ENCODE data around the gene RHEB.

RHEB gene

DNA sequence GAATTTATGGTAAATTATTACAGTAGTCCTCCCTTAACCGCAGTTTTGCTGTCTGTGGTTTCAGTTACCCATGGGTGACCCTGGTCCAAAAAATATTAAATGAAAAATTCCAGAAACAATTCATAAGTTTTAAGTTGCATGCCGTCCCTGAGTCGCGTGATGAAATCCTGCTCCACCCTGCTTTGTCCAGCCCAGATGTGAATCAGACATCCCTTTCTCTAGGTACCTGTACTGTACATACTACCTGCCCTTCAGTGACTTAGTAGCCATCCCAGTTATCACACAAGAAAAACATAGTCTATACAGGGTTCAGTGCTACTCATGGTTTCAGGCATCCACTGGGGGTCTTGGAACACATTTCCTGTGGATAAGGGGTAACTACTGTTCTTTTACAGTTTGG lies 20.5 kb upstream of the RHEB start:
- no peak for TF ChIP-seq ZBTB7A (IDR thresholded peaks at IDR 0.05; ENCODE audit: low read depth)
- no peak for TF ChIP-seq EP300 (IDR thresholded peaks at IDR 0.05; ENCODE audit: borderline replicate concordance)

DNA sequence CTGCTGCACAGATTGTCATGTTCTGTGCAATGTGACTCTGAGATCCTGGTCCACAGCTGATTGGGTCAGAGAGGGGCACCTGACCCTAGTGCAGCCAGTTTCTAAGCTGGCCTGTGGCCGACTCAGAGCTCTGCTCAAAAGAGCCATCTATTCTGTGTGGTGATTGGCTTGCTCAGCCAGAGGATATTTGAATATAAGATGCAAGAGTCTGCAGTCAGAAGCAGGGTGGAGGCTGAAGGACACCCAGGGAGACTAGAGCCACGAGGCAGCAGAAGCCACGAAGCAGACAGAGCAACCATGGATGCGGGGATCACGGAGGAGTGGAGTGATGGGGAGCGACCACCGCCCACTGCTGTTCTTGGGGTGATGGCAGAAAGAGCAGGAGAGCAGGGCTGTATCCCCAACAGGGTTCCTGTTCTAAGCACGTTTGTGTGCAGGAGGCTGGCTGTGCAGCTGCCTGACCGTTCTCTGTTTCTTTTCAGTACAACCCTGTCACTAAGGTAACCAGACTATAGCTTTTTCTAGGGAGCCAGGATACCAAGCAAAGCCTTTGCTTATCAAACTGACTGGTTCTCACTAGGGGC lies 19.5 kb upstream of the RHEB start:
- TF ChIP-seq FOXM1 (IDR thresholded peaks at IDR 0.05; ENCODE audit: borderline replicate concordance, low read depth) (no peak), USF1 (IDR thresholded peaks at IDR 0.05) (peak; percentile 91), MAX (IDR thresholded peaks at IDR 0.05) (peak; percentile 91)

DNA sequence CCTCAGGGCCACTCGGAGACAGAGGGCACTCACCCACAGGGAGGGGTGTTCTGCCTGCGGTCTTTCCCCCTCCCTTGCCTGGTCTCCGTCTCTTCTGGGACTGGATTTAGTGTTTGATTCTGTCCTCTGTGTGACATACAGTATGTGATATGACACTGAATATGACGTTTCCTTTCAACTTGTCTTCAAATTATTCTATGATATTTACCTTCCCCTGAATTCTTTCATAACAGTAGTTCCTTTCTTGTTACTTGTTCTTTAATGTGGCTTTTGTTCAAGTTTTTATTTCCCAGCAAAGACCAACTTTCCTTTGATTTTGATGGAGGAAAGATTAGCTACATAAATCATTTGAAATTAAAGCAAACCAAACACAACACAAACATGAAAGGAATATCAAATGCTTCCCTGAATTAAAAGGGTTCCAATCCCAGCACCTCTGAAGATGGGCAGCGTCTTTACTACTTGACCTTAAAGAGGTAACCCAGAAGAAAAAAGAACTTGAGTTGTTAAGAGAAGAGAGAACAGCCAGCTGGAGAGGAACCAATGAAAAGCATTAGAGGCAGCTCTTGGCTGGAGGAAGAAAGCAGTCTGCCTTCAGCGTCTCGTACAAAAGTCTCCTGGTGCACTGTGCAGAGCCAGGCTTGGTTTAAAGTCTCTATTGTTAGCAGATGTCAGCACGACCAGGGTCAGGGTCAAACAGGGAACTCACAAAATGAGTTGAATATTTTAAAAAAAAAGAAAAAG lies 18.3 kb upstream of the RHEB start:
- no peak for TF ChIP-seq CREB1 (IDR thresholded peaks at IDR 0.05; ENCODE audit: low read depth)
- no peak for TF ChIP-seq TEAD4 (IDR thresholded peaks at IDR 0.05)
- TF ChIP-seq USF1 (IDR thresholded peaks at IDR 0.05), result no peak
- no peak for TF ChIP-seq EGR1 (IDR thresholded peaks at IDR 0.05)
- TF ChIP-seq EP300 (IDR thresholded peaks at IDR 0.05; ENCODE audit: borderline replicate concordance), result no peak
- TF ChIP-seq TCF12 (IDR thresholded peaks at IDR 0.05; ENCODE audit: low read depth), result no peak
- TF ChIP-seq FOXM1 (IDR thresholded peaks at IDR 0.05; ENCODE audit: borderline replicate concordance, low read depth), result no peak
- TF ChIP-seq ZBTB7A (IDR thresholded peaks at IDR 0.05; ENCODE audit: low read depth), result no peak
- TF ChIP-seq RAD21 (IDR thresholded peaks at IDR 0.05; ENCODE audit: low read depth), result no peak
- no peak for TF ChIP-seq NFIC (IDR thresholded peaks at IDR 0.05)
- TF ChIP-seq CEBPB (IDR thresholded peaks at IDR 0.05), result no peak
- no peak for TF ChIP-seq YY1 (IDR thresholded peaks at IDR 0.05; ENCODE audit: low read depth)
- TF ChIP-seq MAX (IDR thresholded peaks at IDR 0.05), result no peak
- no peak for TF ChIP-seq TAF1 (IDR thresholded peaks at IDR 0.05; ENCODE audit: low read depth)
- no peak for TF ChIP-seq REST (IDR thresholded peaks at IDR 0.05; ENCODE audit: low read depth)

DNA sequence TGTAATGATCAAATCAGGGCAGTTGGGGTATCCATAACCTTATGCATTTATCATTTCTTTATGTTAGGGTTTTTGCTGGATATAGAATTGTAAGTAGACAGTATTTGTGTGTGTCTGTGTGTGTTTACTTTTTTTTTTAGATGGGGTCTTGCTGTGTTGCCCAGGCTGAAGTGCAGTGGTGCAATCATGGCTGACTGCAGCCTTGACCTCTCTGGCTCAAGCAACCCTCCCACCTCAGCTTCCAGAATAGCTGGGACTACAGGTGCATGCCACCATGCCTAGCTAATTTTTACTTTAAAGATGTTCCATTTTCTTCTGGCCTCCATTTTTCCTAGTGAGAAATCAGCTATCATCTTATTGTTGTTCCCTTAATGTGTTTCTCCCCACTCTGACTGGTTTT lies 10.1 kb upstream of the RHEB start:
- TF ChIP-seq FOXM1 (IDR thresholded peaks at IDR 0.05; ENCODE audit: borderline replicate concordance, low read depth), result no peak
- no peak for TF ChIP-seq EGR1 (IDR thresholded peaks at IDR 0.05)
- no peak for TF ChIP-seq RAD21 (IDR thresholded peaks at IDR 0.05; ENCODE audit: low read depth)
- no peak for TF ChIP-seq EP300 (IDR thresholded peaks at IDR 0.05; ENCODE audit: borderline replicate concordance)
- no peak for TF ChIP-seq CEBPB (IDR thresholded peaks at IDR 0.05)
- TF ChIP-seq USF1 (IDR thresholded peaks at IDR 0.05), result no peak
- no peak for TF ChIP-seq NFIC (IDR thresholded peaks at IDR 0.05)
- no peak for TF ChIP-seq ZBTB7A (IDR thresholded peaks at IDR 0.05; ENCODE audit: low read depth)
- TF ChIP-seq MAX (IDR thresholded peaks at IDR 0.05), result no peak
- TF ChIP-seq YY1 (IDR thresholded peaks at IDR 0.05; ENCODE audit: low read depth), result no peak
- TF ChIP-seq TAF1 (IDR thresholded peaks at IDR 0.05; ENCODE audit: low read depth), result no peak
- no peak for TF ChIP-seq CREB1 (IDR thresholded peaks at IDR 0.05; ENCODE audit: low read depth)
- no peak for TF ChIP-seq TCF12 (IDR thresholded peaks at IDR 0.05; ENCODE audit: low read depth)
- no peak for TF ChIP-seq TEAD4 (IDR thresholded peaks at IDR 0.05)
- no peak for TF ChIP-seq REST (IDR thresholded peaks at IDR 0.05; ENCODE audit: low read depth)

DNA sequence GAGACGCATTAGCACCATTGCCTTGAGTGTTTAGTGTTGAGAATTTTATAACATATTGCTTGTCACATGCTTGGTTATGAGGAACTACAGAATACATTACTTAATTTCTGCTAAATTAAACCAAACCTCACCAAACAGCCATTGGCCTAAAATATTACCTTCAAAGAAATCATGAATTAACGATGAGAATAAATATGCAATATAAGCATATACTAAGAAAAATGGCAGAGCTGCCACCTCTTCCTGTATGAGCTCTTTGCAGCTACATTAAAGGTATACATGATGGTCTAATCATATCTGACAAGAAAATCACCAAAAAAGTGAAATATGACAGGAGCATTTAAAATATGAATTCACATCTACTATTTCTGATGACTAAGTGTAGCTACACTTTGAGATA lies 5.2 kb upstream of the RHEB start:
- TF ChIP-seq REST (IDR thresholded peaks at IDR 0.05; ENCODE audit: low read depth) (no peak), EP300 (IDR thresholded peaks at IDR 0.05; ENCODE audit: borderline replicate concordance) (no peak), TAF1 (IDR thresholded peaks at IDR 0.05; ENCODE audit: low read depth) (no peak), CEBPB (IDR thresholded peaks at IDR 0.05) (no peak), USF1 (IDR thresholded peaks at IDR 0.05) (no peak), NFIC (IDR thresholded peaks at IDR 0.05) (no peak), MAX (IDR thresholded peaks at IDR 0.05) (no peak), CREB1 (IDR thresholded peaks at IDR 0.05; ENCODE audit: low read depth) (no peak), TCF12 (IDR thresholded peaks at IDR 0.05; ENCODE audit: low read depth) (no peak), EGR1 (IDR thresholded peaks at IDR 0.05) (no peak), TEAD4 (IDR thresholded peaks at IDR 0.05) (no peak), ZBTB7A (IDR thresholded peaks at IDR 0.05; ENCODE audit: low read depth) (no peak), YY1 (IDR thresholded peaks at IDR 0.05; ENCODE audit: low read depth) (no peak), RAD21 (IDR thresholded peaks at IDR 0.05; ENCODE audit: low read depth) (no peak), FOXM1 (IDR thresholded peaks at IDR 0.05; ENCODE audit: borderline replicate concordance, low read depth) (no peak)
